Right lobe of liver (tissue), 6 donors: Measurements from ENCODE around the gene ESF1. TPM values are rescaled to one million over a fixed set of nuclear protein-coding genes. Genes with fewer than 3 reads are reported as not detected.

Experiments used
- ATAC-seq, 4 donors: fragments of 200-7000 bp; cut with Tn5 transposase; one replicate each; pipeline ENCODE4 v1.9.1; 2020; ENCODE audit warnings: mild to moderate bottlenecking in 4 of 4, moderate library complexity in 4 of 4
- DNase-seq, 3 donors: peaks; one replicate each; pipeline ENCODE4 v3.0.0-alpha.2; 2020
- H3K27ac ChIP-seq, 3 donors: fragments of 200-600 bp; one replicate each; pipeline ENCODE4 v1.8.0; 2022
- H3K27me3 ChIP-seq, 2 donors: fragments of 200-600 bp; one replicate each; pipeline ENCODE4 v1.8.0; 2022
- H3K36me3 ChIP-seq, 4 donors: fragments of 200-600 bp; sonication (generic) in 1 of 4; one replicate each; pipeline versions ENCODE4 v1.5.1 to v1.8.0; 2017 to 2022; ENCODE audit warnings: control low read depth in 1 of 4
- H3K4me1 ChIP-seq, 4 donors: fragments of 200-600 bp; sonication (generic) in 1 of 4; one replicate each; pipeline versions ENCODE4 v1.5.1 to v1.8.0; 2017 to 2022; ENCODE audit warnings: control low read depth in 1 of 4
- H3K4me3 ChIP-seq, 3 donors: fragments of 200-600 bp; one replicate each; pipeline ENCODE4 v1.8.0; 2022
- H3K9me3 ChIP-seq, 4 donors: fragments of 200-600 bp; sonication (generic) in 1 of 4; one replicate each; pipeline versions ENCODE4 v1.5.1 to v1.8.0; 2017 to 2022; ENCODE audit warnings: control low read depth in 1 of 4
- CTCF ChIP-seq, 4 donors: fragments of 200-600 bp in 3 of 4; fragments of 450-650 bp in 1 of 4; IDR thresholded peaks; one replicate each; pipeline versions ENCODE4 v1.5.1 to v1.8.0; 2016 to 2022; ENCODE audit warnings: antibody characterized with exemption in 4 of 4, mild to moderate bottlenecking in 2 of 4
- POLR2A ChIP-seq: fragments of 450-650 bp; IDR thresholded peaks from one replicate; pipeline ENCODE4 v1.6.1; 2017; ENCODE audit warnings: antibody characterized with exemption, mild to moderate bottlenecking
- WGBS: methylation state at CpG from one replicate; pipeline ENCODE4 v1.1.6; 2018; ENCODE audit warnings: low coverage, low lambda C conversion rate; ENCODE audit not compliant: insufficient coverage; ENCODE audit errors: missing lambda C conversion rate; 5-methylcytosine and 5-hydroxymethylcytosine counted together
- intact Hi-C, 2 donors: fragments of 100-400 bp; cut with DNase I; formaldehyde crosslinking; loops; one replicate each; pipeline versions ENCODE4 v1.11.2 to v1.14.1; 2022
- long read RNA-seq: library from polyadenylated mRNA; unstranded; transcript quantifications from one replicate; pipeline ENCODE4 v2.0.0, GENCODE V29; 2019
- total RNA-seq, 6 experiments: library from RNA; depleted of rRNA in 2 of 6; stranded (reverse); fragments of >200 nt in 2 of 6; fragmentation: NEBNext Ultra II Directional in 3 of 6; extraction: Animal tissue kit (Norgen Biotek cat#: 25700) in 3 of 6; gene quantifications; one replicate each; pipeline versions ENCODE4 v1.1.0 to v1.2.4, GENCODE V29; 2016 to 2023
- donor health status: DM: no; HTN: yes; CAD: no.
- donor health status: DM: no; HTN: no; CAD: no.
- donor health status: DM: no; HTN: no; CAD: no.
- donor health status: DM: no; HTN: yes; CAD: no.
- donor health status: DM: no; HTN: yes; CAD: no.

ESF1 gene
- 1 to 10 TPM; 4.4 to 8.9 (median 6.9) TPM for total RNA-seq
- long read RNA-seq, partial matches to known transcripts, result 0 of 9 reads
- long read RNA-seq, other reads (novel, unspliced or antisense), result 9 of 9 reads

- DNase-seq, result peak; percentile 93 to 96 (median 96)
- H3K9me3 ChIP-seq, result no peaks in the 10 kb centered on the region
- H3K27ac ChIP-seq, result peak within 1 kb of the TSS; percentile 78 to 98 (median 96)
- under 1% methylated on average over 15 of the region's 54 CpGs for WGBS
- intact Hi-C loops, result no loop called here
- H3K36me3 ChIP-seq, result peaks cover 0 to 30% (median under 1%) of the 10 kb centered on the region in 4 donors
- no peaks in the 10 kb centered on the region for H3K27me3 ChIP-seq
- TF ChIP-seq POLR2A (peak; percentile 71), CTCF (IDR thresholded peaks at IDR 0.05) (no peak)
- ATAC-seq, result peak; percentile 92 to 98 (median 94)
- peaks cover 0 to 34% (median 13%) of the 10 kb centered on the region in 4 donors for H3K4me1 ChIP-seq
- peak within 1 kb of the TSS; percentile 79 to 90 (median 89) for H3K4me3 ChIP-seq
Measured at GRCh38 chr20:13784893-13785715, at the start of gene ESF1, which contains the start of gene NDUFAF5. TSS of gene ESF1 (minus strand) at chr20:13784919. CDS start at chr20:13783140, 1,779 bp downstream. TSS of gene NDUFAF5 (plus strand) at chr20:13785028. CDS start at chr20:13785069, 41 bp downstream.

GRCh38 chr20:13831476-13831875 lies 46.8 kb upstream of the ESF1 start:
- intact Hi-C loops, result no loop called here

GRCh38 chr20:13825465-13825864 lies 40.7 kb upstream of the ESF1 start:
- no peak overlapping the region for H3K4me3 ChIP-seq
- H3K9me3 ChIP-seq, result no peaks in the 10 kb centered on the region
- intact Hi-C loops, result no loop called here
- TF ChIP-seq POLR2A (no peak), CTCF (IDR thresholded peaks at IDR 0.05) (no peak)
- ATAC-seq, result no peak
- no peak for DNase-seq
- no peak overlapping the region for H3K27ac ChIP-seq
- 72% methylated on average over 4 of the region's 5 CpGs for WGBS
- H3K4me1 ChIP-seq, result no peaks in the 10 kb centered on the region
- no peaks in the 10 kb centered on the region for H3K36me3 ChIP-seq
- H3K27me3 ChIP-seq, result no peaks in the 10 kb centered on the region

More at GRCh38 chr20:13831476-13831875, 46.8 kb upstream of the ESF1 start:
- 86% methylated on average over 3 of the region's 3 CpGs for WGBS
- DNase-seq (no peak), ATAC-seq (no peak)
- H3K9me3 ChIP-seq, result peaks cover 0 to 3% (median 0%) of the 10 kb centered on the region in 4 donors
- H3K27ac ChIP-seq, result no peak overlapping the region
- no peaks in the 10 kb centered on the region for H3K4me1 ChIP-seq
- TF ChIP-seq POLR2A, result no peak
- TF ChIP-seq CTCF (IDR thresholded peaks at IDR 0.05), result no peak
- no peak overlapping the region for H3K4me3 ChIP-seq
- no peaks in the 10 kb centered on the region for H3K36me3 ChIP-seq
- H3K27me3 ChIP-seq, result no peaks in the 10 kb centered on the region

GRCh38 chr20:13824459-13824858 lies 39.7 kb upstream of the ESF1 start:
- ATAC-seq (no peak), DNase-seq (no peak)
- no peaks in the 10 kb centered on the region for H3K9me3 ChIP-seq
- intact Hi-C loops, result loop anchor here in 1 of 2 donors (5.0 kb wide), 1 partner anchor 228 kb away; no protein-coding TSS in a partner anchor
- no peak overlapping the region for H3K27ac ChIP-seq
- WGBS, result 90% methylated on average over 2 of the region's 3 CpGs
- no peaks in the 10 kb centered on the region for H3K27me3 ChIP-seq
- H3K36me3 ChIP-seq, result no peaks in the 10 kb centered on the region
- no peaks in the 10 kb centered on the region for H3K4me1 ChIP-seq
- TF ChIP-seq POLR2A (no peak), CTCF (IDR thresholded peaks at IDR 0.05) (no peak)
- H3K4me3 ChIP-seq, result no peak overlapping the region
